SK-N-MC (cell line): Measurements from ENCODE around the gene MAGI2.

Experiments used
- EZH2 ChIP-seq: fragments of 200-600 bp; sonication (generic); IDR thresholded peaks from one replicate; pipeline ENCODE4 v1.6.1; 2017; ENCODE audit warnings: antibody characterized with exemption
- POLR2AphosphoS5 ChIP-seq: IDR thresholded peaks from 2 replicates; pipeline ENCODE4 v1.6.1; 2012; ENCODE audit warnings: mild to moderate bottlenecking, low read depth, low read length, borderline replicate concordance

DNA sequence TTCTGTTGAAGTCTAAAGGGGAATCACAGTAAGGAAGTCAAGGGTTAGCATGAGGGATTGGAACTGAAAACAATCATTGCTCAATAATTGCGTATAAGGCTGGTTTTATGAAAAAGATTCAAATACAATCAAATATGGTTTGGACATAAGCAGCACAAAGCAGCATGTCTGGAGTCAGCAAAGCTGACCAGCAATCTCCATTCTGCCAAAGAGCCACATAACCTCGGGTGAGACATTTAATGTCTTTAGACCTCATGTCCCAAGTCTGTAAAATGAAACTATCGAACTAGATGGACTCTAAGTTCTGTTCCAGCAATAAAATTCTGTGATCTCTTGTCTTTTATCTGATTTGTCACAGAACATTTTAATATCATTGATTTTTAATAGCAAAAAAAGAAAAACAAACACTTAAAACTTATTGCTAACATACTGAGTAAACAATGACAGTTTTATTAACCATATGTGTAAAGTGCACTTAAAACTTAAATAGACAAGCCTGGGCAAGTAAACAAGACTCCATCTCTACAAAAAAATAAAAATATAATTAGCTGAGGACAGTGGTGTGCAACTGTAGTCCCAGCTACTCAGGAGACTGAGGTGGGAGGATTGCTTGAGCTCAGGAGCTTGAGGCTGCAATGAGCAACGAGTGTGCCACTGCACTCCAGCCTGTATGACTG, 217.0 kb downstream of the MAGI2 start:
- TF ChIP-seq EZH2: no peak
- no peak for TF ChIP-seq POLR2AphosphoS5
